Stimulated activated CD4-positive, alpha-beta T cell treated with anti-CD3 and anti-CD28 coated beads, Interleukin-2, amount 100 ng/mL, for 48 hours (primary cell): ENCODE data around the gene TCF7L2.

Source experiments
- DNase-seq, 2 donors: peaks; one replicate each; pipeline ENCODE4 v3.0.0-alpha.2; 2020

TCF7L2 gene

GRCh38 chr10:112949875-112950507, at the start of gene TCF7L2:
Gene TCF7L2 (plus strand): TSS chr10:112950247. CDS start chr10:112950757, 510 bp downstream.
- DNase-seq: peak in 1 of 2 donors; percentile 27

GRCh38 chr10:112902730-112903129, 47.3 kb upstream of the TCF7L2 start:
- DNase-seq: no peak

DNA sequence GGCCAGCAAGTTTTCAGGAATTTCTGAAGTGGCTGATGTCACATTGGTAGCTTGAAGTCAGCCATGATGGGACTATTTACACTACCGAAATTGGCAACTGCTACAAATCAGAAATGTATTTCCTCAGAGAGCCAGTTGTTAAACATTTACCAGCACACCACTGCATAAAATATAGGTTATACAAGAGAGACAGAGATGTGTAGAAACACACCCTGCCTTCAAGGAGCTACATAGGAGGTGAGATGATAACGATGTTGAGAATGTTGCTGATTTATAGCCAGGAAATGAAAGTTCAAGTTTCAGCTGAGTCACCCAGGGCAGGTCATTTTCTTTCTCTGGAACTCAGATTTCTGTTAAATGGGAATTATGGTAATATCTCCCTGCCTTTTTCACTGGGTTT, 46.0 kb upstream of the TCF7L2 start:
- DNase-seq: no peak

- DNase-seq: no peak
These were observed 43.1 kb upstream of the TCF7L2 start for GRCh38 chr10:112906945-112907344.

DNA sequence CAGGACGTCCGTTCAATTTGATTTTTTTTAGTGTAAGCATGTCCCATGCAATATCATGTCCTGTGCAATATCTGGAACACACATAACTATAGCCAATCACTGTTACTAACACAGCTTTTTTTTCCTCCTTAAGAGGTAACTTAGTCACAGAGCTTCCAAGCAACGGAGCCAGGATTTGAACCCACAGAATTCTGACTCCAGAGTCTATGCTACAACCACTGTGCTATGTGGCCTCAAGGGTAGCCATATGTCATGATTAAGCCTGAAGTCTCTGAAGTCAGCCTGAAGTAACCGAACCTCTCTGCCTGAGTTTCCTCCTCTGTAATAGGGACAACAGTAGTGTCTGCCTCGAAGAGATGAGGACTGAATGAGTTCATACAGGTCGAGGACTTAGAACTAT, 42.2 kb upstream of the TCF7L2 start:
- DNase-seq: no peak

DNA sequence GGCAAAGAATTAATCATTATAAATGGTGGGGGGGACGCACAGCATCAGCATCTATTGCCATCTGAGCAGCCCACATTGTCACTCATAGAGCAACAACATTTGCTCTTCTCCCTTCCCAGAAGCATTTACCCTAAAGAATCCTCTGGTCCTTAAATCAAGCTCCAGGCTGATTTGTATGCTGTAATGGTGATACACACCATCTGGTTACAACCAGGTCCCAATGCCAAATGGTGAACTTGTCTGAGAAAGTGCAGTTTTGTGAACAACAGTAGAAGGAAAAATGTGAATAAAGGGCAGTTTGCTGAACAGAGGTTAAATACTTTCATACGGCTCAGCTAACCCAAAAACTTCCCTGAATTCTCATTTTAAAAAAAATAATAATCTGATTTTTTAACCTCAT, 38.8 kb upstream of the TCF7L2 start:
- no peak for DNase-seq

- no peak for DNase-seq
These were observed 37.6 kb upstream of the TCF7L2 start for GRCh38 chr10:112912410-112912928.

DNA sequence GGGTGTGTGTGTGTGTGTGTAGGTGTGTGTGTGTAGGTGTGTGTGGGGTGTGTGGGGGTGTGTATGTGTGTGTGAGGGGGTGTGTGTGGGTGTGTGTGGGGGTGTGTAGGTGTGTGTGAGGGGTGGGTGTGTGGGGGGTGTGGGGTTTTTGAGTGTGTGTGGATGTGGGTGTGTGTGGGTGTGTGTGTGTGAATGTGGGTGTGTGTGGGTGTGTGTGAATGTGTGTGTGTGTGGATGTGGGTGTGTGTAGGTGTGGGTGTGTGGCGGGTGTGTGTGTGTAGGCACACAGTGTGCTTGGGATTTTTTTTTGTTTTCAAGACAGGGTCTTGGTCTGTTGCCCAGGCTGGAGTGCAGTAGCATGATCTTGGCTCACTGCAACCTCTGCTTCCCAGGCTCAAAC, 36.8 kb upstream of the TCF7L2 start:
- no peak for DNase-seq

DNA sequence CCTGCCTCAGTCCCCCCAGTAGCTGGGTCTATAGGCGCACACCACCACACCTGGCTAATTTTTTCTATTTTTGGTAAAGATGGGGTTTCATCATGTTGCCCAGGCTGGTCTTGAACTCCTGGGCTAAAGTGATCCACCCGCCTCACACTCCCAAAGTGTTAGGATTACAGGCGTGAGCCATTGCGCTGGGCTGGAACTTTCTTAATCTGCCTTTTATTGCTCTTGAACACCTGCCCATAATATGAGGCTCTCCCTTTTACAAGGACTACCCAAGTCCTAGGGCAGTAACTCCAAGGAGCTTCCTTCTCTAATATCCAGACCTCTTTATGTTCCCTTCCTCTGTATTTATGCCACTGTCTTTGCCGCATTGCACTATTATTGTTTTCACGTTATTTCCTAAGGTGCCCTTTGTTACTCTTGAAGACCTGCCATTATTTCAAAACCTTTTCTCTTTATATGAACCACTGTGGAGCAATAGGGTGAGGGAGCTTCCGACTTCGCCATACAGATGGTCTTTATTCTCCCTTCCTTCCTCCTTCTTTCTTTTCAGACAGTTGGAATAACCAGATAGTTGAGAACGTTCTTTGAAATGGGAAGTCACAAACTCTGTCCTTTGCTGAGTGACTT, 36.3 kb upstream of the TCF7L2 start:
- DNase-seq: no peak

DNA sequence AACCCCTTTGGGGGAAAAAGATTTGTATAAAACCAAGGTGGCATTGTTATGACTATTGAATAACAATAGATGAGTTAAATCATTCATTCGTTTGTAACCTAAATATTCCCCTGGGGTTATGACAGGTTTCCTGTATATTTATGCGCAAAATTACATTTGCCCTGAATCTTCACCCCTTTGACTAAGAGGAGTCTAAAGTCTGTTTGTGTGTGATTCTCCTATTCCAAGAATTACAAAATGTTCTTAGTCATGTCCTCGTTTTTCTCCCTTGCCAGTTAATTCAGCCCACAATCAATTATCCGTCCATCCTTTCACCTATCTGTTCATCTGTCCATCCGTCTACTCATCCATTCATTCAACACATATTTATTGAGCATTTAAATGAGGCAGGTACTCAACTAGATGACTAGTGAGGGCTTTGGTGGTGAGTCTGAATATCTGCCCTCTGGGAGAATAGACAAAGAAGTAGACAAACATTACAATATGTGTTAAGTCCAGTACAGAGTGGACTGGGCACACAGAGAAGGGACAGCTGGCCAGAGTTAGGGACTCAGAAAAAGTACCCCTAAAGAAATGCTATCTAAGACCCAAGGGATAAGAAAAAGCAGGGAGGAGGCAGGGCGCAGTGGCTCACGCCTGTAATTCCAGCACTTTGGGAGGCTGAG, 35.6 kb upstream of the TCF7L2 start:
- DNase-seq: no peak

GRCh38 chr10:112915590-112916572, 34.2 kb upstream of the TCF7L2 start:
- DNase-seq: no peak

DNA sequence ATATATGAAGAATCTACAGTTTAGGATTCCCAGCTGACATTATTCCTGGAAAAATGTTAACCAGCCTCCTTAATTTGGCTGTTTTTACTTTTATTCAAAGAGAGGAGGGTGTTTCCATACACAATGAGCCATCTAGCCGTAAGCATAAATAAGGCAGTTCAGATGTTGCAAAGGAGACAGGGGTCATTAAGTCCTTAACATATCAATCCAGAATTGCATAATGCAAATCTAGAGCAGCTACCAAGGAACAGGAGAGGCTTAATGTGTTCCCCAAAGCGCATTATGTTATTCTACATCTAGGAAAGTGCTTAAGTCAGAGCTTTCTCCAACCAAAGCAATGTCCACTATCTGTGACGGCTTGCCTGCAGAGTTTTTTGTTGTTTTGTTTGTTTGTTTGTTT, 32.4 kb upstream of the TCF7L2 start:
- no peak for DNase-seq

DNA sequence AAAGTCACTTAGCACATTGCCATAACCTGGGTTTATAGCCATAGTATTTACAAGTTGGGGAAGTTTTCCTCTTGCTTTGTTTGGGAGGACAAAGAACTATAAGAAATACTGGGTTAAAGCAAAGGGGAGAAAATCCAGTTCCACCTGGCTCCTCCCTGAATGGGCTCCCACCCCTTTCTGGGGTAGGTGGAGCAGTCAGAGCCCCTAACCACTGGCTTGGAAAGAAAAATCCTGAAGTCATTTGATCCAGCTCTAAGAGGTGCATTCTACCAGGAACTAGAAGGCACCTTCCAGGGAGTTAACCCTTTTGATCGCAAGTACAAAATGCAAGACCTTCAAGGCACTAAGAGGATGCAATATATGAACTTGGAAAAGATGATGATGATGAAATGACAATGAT, 31.3 kb upstream of the TCF7L2 start:
- DNase-seq: no peak

GRCh38 chr10:112919721-112920120, 30.3 kb upstream of the TCF7L2 start:
- DNase-seq: no peak

DNA sequence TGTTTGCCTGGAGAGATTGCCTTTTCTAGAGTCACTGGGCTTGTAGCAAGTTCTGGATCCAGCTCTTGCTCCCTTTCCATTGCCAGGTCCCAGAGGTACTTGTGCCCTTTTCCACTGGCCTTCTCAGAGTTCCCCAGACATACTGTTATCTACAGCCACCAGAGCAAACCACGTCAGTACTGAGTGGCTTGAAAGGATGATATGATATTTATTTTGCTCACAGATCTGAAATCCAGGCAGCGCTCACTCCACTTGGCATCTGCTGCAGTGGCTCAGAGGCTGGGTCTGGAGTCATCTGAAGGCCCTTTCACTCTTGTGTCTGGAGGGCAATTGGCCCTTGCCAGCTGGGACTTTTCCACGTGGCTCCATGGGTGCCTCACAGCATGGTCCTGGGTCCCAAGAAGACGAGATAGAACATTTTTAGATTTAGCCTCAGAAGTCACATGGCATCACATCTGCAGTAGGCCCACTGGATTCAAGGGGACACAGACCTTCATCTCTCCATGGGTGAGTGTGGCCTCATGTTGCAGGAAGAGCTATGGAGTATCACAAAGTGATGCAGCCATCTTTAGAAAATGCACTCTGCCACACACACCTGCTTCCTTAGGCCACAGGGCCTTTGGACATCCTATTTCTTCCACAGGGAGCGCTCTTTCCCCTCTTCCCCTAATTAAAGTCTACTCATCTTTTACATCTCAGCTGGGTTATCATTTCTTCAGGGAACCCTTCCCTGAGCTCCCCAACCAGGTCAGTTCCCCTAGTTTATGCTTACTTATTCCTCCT, 22.9 kb upstream of the TCF7L2 start:
- DNase-seq: no peak

DNA sequence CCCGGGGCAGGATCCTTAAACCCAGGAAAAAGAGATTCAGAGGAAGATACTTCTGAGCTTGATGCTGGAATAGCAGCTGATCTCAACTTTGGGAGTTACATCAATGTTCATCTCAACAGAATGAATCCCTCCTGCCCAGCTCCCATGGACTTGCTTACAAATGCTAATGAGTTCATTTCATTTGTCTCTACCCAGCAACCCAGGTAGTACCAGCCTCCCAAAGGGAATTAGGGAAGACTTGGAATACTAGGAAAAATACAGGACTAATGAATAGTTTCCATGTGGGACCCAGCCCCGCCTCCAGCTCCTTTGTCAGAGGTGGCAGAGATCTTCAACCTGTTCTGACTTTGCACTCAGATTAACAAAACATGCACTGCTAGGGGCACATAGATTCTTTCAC, 22.1 kb upstream of the TCF7L2 start:
- no peak for DNase-seq

DNA sequence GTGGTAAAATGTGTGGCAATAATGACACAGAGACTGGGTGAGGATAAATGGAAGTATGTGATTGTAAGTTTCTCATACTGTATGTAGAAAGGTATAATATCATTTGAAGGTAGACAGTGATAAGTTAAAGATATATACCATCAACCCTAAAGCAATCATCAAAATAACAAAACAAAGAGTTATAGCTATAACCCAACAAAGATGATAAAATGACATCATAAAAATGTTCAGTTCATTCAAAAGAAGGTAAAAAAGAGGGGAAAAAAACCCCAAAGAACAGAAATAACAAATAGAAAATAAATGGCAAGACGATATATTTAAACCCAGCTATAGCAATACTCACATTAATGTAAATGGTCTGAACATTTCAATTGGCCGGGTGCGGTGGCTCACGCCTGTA, 17.4 kb upstream of the TCF7L2 start:
- DNase-seq: no peak

GRCh38 chr10:112934193-112934592, 15.9 kb upstream of the TCF7L2 start:
- DNase-seq: no peak

- DNase-seq: no peak
These were observed 11.1 kb upstream of the TCF7L2 start for GRCh38 chr10:112938808-112939482.

GRCh38 chr10:112945811-112946210, 4.2 kb upstream of the TCF7L2 start:
- no peak for DNase-seq

DNA sequence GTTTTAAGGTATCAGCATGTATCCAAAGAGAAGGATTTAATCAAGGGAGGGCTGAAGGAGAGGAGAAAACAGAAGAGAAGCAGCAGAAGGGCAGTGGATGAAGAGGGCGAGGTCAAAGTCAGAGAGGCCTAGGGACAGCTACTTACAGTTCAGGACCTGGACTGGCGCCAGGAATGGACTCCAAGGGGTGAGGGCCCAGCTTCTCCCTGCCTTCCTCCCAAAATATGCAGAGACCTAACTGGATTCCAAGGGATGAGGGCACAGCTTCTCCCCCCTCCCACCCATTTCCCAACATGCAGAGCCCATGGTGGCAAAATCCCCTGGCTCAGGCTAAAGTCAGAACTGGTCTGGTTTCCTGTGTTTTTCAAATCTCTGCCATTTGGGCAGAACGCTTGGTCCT, 3.4 kb upstream of the TCF7L2 start:
- no peak for DNase-seq

GRCh38 chr10:112948196-112948595, 1.9 kb upstream of the TCF7L2 start:
- no peak for DNase-seq
